ENCODE data around the gene PAPOLA. TPM values are rescaled to one million over a fixed set of nuclear protein-coding genes. Genes with fewer than 3 reads are reported as not detected.

Gene PAPOLA
- total and polyA plus RNA-seq, 9 of the 15 experiments (the other 6 are each of a cell fraction or from before 2014, with no cell fraction given) = 51.1 to 199 (median 95.8) TPM

DNA sequence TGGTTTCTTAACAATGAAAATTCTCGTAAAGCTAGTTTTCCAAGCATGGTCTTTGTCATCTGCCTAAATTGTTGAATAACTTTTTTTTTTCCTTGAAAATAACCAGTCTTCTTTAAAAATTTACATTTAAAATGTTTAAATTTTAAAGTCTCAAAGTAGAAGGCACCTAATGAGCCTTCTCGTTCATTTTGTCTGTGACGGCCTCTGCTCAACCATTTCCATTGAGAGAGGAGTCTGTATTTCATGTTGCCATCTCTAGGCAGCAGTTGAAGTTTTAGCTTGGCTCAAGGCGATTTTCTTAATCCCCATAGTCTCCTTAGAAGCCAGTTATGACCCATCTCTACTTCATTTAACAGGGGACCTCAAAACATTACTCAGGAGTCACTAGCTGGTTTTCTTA is 69.1 kb downstream of the PAPOLA start (continued):
- TF ChIP-seq HMGN3 (IDR thresholded peaks at IDR 0.05; ENCODE audit: borderline replicate concordance, extremely low read depth, insufficient read length, low read depth, low read length) = no peak
- TF ChIP-seq MAFG (tag; conservative IDR thresholded peaks at IDR 0.05) = no peak
- TF ChIP-seq RBBP5 (IDR thresholded peaks at IDR 0.05; ENCODE audit: borderline replicate concordance, insufficient read depth, low read length, poor library complexity, severe bottlenecking) = no peak
- TF ChIP-seq, protein P1, sequence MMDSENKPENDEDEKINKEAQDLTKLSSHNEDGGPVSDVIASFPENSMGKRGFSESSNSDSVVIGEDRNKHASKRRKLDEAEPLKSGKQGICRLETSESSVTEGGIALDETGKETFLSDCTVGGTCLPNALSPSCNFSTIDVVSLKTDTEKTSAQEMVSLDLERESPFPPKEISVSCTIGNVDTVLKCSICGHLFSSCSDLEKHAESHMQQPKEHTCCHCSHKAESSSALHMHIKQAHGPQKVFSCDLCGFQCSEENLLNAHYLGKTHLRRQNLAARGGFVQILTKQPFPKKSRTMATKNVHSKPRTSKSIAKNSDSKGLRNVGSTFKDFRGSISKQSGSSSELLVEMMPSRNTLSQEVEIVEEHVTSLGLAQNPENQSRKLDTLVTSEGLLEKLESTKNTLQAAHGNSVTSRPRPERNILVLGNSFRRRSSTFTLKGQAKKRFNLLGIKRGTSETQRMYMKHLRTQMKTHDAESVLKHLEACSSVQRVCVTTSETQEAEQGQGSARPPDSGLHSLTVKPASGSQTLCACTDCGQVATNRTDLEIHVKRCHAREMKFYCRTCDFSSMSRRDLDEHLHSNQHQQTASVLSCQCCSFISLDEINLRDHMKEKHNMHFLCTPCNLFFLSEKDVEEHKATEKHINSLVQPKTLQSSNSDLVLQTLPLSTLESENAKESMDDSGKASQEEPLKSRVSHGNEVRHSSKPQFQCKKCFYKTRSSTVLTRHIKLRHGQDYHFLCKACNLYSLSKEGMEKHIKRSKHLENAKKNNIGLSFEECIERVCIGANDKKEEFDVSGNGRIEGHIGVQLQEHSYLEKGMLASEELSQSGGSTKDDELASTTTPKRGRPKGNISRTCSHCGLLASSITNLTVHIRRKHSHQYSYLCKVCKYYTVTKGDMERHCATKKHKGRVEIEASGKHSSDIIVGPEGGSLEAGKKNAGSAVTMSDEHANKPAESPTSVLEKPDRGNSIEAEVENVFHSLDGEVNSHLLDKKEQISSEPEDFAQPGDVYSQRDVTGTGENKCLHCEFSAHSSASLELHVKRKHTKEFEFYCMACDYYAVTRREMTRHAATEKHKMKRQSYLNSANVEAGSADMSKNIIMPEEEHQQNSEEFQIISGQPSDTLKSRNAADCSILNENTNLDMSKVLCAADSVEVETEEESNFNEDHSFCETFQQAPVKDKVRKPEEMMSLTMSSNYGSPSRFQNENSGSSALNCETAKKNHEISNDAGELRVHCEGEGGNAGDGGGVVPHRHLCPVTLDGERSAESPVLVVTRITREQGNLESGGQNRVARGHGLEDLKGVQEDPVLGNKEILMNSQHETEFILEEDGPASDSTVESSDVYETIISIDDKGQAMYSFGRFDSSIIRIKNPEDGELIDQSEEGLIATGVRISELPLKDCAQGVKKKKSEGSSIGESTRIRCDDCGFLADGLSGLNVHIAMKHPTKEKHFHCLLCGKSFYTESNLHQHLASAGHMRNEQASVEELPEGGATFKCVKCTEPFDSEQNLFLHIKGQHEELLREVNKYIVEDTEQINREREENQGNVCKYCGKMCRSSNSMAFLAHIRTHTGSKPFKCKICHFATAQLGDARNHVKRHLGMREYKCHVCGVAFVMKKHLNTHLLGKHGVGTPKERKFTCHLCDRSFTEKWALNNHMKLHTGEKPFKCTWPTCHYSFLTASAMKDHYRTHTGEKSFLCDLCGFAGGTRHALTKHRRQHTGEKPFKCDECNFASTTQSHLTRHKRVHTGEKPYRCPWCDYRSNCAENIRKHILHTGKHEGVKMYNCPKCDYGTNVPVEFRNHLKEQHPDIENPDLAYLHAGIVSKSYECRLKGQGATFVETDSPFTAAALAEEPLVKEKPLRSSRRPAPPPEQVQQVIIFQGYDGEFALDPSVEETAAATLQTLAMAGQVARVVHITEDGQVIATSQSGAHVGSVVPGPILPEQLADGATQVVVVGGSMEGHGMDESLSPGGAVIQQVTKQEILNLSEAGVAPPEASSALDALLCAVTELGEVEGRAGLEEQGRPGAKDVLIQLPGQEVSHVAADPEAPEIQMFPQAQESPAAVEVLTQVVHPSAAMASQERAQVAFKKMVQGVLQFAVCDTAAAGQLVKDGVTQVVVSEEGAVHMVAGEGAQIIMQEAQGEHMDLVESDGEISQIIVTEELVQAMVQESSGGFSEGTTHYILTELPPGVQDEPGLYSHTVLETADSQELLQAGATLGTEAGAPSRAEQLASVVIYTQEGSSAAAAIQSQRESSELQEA (IDR thresholded peaks at IDR 0.05; ENCODE audit: low read depth) = no peak
- TF ChIP-seq CHD2 (IDR thresholded peaks at IDR 0.05; ENCODE audit: low read depth, low read length) = no peak
- TF ChIP-seq FOXJ3 (CRISPR knock-in tag; IDR thresholded peaks at IDR 0.05) = no peak
- TF ChIP-seq PHB (CRISPR knock-in tag; IDR thresholded peaks at IDR 0.05) = no peak
- no peak for TF ChIP-seq BCLAF1 (IDR thresholded peaks at IDR 0.05; ENCODE audit: borderline replicate concordance in 1 of 2, control insufficient read depth in 1 of 2, low read depth in 2 of 2, low read length in 1 of 2)
- no peak for TF ChIP-seq ZNF143 (CRISPR knock-in tag; IDR thresholded peaks at IDR 0.05)

Measured in K562 (cell line).